ENCODE results near the gene TMEM247.

TMEM247 gene

DNA sequence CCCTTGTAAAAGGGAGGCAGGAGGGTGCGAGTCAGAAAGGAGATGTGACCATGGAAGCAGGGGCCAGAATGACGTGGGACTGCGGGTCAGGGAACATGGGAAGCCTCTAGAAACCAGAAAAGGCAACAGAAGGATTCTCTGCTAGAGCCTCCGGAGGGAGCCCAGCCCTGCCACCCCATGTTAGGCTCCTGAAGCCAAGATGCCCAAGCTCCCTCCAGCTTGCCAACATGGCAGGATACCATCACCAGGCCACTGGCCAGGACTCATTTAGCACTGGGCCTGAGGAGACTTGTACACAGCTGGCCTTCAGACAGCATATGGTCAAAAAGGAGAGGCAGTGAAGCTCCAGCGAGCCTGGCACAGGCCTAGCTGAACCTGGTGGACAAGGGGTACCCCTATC, 5.6 kb downstream of the TMEM247 start:
- TF ChIP-seq POLR2AphosphoS5 (IDR thresholded peaks at IDR 0.05; ENCODE audit: low read depth, low read length) (no peak), TAF1 (IDR thresholded peaks at IDR 0.05; ENCODE audit: borderline replicate concordance, insufficient read depth, low read length) (no peak), SIN3A (IDR thresholded peaks at IDR 0.05; ENCODE audit: borderline replicate concordance, insufficient read depth, low read length) (no peak), FOXP2 (optimal IDR thresholded peaks at IDR 0.05; ENCODE audit: borderline replicate concordance, extremely low read depth, extremely low read length, insufficient read depth) (no peak)
- TF ChIP-seq, protein P1, sequence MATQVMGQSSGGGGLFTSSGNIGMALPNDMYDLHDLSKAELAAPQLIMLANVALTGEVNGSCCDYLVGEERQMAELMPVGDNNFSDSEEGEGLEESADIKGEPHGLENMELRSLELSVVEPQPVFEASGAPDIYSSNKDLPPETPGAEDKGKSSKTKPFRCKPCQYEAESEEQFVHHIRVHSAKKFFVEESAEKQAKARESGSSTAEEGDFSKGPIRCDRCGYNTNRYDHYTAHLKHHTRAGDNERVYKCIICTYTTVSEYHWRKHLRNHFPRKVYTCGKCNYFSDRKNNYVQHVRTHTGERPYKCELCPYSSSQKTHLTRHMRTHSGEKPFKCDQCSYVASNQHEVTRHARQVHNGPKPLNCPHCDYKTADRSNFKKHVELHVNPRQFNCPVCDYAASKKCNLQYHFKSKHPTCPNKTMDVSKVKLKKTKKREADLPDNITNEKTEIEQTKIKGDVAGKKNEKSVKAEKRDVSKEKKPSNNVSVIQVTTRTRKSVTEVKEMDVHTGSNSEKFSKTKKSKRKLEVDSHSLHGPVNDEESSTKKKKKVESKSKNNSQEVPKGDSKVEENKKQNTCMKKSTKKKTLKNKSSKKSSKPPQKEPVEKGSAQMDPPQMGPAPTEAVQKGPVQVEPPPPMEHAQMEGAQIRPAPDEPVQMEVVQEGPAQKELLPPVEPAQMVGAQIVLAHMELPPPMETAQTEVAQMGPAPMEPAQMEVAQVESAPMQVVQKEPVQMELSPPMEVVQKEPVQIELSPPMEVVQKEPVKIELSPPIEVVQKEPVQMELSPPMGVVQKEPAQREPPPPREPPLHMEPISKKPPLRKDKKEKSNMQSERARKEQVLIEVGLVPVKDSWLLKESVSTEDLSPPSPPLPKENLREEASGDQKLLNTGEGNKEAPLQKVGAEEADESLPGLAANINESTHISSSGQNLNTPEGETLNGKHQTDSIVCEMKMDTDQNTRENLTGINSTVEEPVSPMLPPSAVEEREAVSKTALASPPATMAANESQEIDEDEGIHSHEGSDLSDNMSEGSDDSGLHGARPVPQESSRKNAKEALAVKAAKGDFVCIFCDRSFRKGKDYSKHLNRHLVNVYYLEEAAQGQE (IDR thresholded peaks at IDR 0.05; ENCODE audit: insufficient read depth in 1 of 2, low read depth in 2 of 2, low read length in 2 of 2) = no peak

DNA sequence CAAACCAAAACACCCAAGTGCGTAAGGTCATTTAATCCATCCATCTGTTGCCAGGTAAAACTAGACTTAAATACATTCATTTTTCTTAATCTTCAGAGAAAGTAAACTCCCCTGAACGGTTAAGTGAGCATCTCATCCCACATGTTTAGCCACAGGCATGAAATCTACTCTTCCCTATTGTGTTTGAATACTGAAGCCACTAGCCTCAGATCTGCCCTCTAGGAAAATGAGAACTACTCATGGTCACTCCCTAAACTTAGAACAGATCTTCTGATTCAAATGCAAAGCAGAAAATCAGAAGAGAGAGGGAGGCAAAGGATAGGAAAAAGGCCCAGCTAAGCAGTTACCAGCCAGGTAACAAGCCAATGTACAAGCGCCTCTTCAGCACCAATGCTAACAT, 7.1 kb downstream of the TMEM247 start:
- TF ChIP-seq, protein P1 (IDR thresholded peaks at IDR 0.05; ENCODE audit: insufficient read depth in 1 of 2, low read depth in 2 of 2, low read length in 2 of 2) = no peak
- no peak for TF ChIP-seq POLR2AphosphoS5 (IDR thresholded peaks at IDR 0.05; ENCODE audit: low read depth, low read length)
- TF ChIP-seq SIN3A (IDR thresholded peaks at IDR 0.05; ENCODE audit: borderline replicate concordance, insufficient read depth, low read length) = no peak
- no peak for TF ChIP-seq FOXP2 (optimal IDR thresholded peaks at IDR 0.05; ENCODE audit: borderline replicate concordance, extremely low read depth, extremely low read length, insufficient read depth)

DNA sequence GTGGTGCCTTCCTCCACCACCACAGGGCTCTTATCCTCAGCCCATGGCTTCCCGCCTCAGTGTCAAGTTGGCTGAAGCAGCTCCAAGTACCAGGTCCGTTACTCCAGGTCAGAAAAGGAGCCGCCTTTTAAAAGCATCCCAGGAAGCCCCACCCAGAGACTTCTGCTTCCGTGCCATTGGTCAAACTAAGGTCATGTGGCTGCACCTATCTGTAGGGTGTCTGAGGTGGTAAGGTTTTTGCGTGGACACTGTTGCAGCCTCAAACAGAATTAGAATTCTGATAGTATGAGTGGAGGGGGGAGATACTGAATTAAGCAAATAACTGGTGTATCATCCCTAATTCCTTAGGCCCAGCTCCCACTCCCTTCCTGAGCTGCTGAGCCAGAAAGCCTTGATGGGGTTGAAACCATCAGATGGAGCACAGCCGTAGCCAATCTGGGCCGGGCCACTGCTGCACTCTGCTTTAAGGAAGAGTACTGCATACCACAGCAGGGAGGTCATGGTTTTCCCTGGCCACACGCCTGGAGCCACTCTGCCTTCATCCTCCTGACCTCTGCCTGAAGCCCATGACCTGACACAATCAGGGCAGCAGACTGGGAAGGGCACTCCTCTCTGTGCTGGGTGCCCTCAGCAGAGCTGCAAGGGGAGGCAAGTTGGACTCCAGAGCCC, 8.4 kb downstream of the TMEM247 start:
- TF ChIP-seq, protein P1 (IDR thresholded peaks at IDR 0.05; ENCODE audit: insufficient read depth in 1 of 2, low read depth in 2 of 2, low read length in 2 of 2) = no peak
- TF ChIP-seq POLR2AphosphoS5 (IDR thresholded peaks at IDR 0.05; ENCODE audit: low read depth, low read length) (no peak), TAF1 (IDR thresholded peaks at IDR 0.05; ENCODE audit: borderline replicate concordance, insufficient read depth, low read length) (no peak), FOXP2 (optimal IDR thresholded peaks at IDR 0.05; ENCODE audit: borderline replicate concordance, extremely low read depth, extremely low read length, insufficient read depth) (no peak), SIN3A (IDR thresholded peaks at IDR 0.05; ENCODE audit: borderline replicate concordance, insufficient read depth, low read length) (no peak)

DNA sequence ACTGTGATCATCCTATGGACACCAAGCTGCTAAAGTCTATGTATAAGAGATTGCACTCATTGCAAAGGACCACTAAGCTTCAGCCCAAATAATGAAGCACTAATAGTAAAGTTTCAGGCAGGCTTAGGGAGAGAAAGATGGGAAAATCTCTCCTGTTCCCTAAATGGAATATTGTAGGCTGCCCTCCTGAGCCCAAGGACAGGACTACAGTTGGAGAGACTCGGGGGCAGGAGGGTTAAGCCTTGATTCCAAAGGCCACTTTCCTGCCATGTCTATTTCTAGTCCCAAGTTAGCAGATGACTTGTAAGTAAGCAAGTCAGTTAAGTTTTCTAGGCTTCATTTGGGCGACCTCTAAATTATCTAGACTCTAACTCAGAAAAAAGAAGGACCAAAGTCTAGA, 9.0 kb downstream of the TMEM247 start:
- TF ChIP-seq SIN3A (IDR thresholded peaks at IDR 0.05; ENCODE audit: borderline replicate concordance, insufficient read depth, low read length) = no peak
- TF ChIP-seq TAF1 (IDR thresholded peaks at IDR 0.05; ENCODE audit: borderline replicate concordance, insufficient read depth, low read length) = no peak
- TF ChIP-seq, protein P1 (IDR thresholded peaks at IDR 0.05; ENCODE audit: insufficient read depth in 1 of 2, low read depth in 2 of 2, low read length in 2 of 2) = no peak
- no peak for TF ChIP-seq POLR2AphosphoS5 (IDR thresholded peaks at IDR 0.05; ENCODE audit: low read depth, low read length)
- TF ChIP-seq FOXP2 (optimal IDR thresholded peaks at IDR 0.05; ENCODE audit: borderline replicate concordance, extremely low read depth, extremely low read length, insufficient read depth) = no peak

All from PFSK-1 (cell line).